MM.1S (cell line): ENCODE results near the gene ARID1A.

Experiments used
- DNase-seq: peaks from one replicate; pipeline ENCODE4 v3.0.0-alpha.2; 2015
- H2AFZ ChIP-seq: fragments of 300-600 bp; sonication (generic); 2 replicates; pipeline ENCODE4 v1.6.0; 2016; ENCODE audit warnings: antibody characterized with exemption, low read length
- H3F3A ChIP-seq: fragments of 300-600 bp; sonication (generic); 2 replicates; pipeline ENCODE4 v1.6.1; 2016; ENCODE audit warnings: mild to moderate bottlenecking, antibody characterized with exemption, low read length, moderate library complexity, mixed read lengths; ENCODE audit not compliant: insufficient read depth
- H3K27ac ChIP-seq: fragments of 300-600 bp; sonication (generic); 2 replicates; pipeline ENCODE4 v1.5.1; 2016; ENCODE audit warnings: mild to moderate bottlenecking, low read length
- H3K27me3 ChIP-seq: fragments of 300-600 bp; sonication (generic); replicated peaks from 2 replicates; pipeline ENCODE4 v1.6.0; 2016; ENCODE audit warnings: low read length; ENCODE audit not compliant: insufficient read depth
- H3K36me3 ChIP-seq: fragments of 300-600 bp; sonication (generic); replicated peaks from 2 replicates; pipeline ENCODE4 v1.6.1; 2016; ENCODE audit warnings: mild to moderate bottlenecking, low read length, mixed read lengths; ENCODE audit not compliant: insufficient read depth
- H3K4me1 ChIP-seq: fragments of 300-600 bp; sonication (generic); 2 replicates; pipeline ENCODE4 v1.6.1; 2016; ENCODE audit warnings: low read length, mixed read lengths
- H3K4me2 ChIP-seq: fragments of 300-600 bp; sonication (generic); 2 replicates; pipeline ENCODE4 v1.6.0; 2016; ENCODE audit warnings: low read depth, low read length
- H3K4me3 ChIP-seq: fragments of 300-600 bp; sonication (generic); 2 replicates; pipeline ENCODE4 v1.5.1; 2016; ENCODE audit warnings: low read length, mixed read lengths
- H3K79me2 ChIP-seq: fragments of 300-600 bp; sonication (generic); 2 replicates; pipeline ENCODE4 v1.6.1; 2016; ENCODE audit warnings: mixed run types, low read length, mixed read lengths
- H3K9ac ChIP-seq: fragments of 300-600 bp; sonication (generic); 2 replicates; pipeline ENCODE4 v1.6.1; 2016; ENCODE audit warnings: low read length, mixed read lengths
- H3K9me2 ChIP-seq: fragments of 300-600 bp; sonication (generic); replicated peaks from 2 replicates; pipeline ENCODE4 v1.6.1; 2016; ENCODE audit warnings: mild to moderate bottlenecking, low read length, mixed read lengths; ENCODE audit not compliant: insufficient read depth
- H3K9me3 ChIP-seq: fragments of 300-600 bp; sonication (generic); replicated peaks from 2 replicates; pipeline ENCODE4 v1.6.1; 2016; ENCODE audit warnings: mild to moderate bottlenecking, low read length, mixed read lengths; ENCODE audit not compliant: insufficient read depth
- H4K20me1 ChIP-seq: fragments of 300-600 bp; sonication (generic); 2 replicates; pipeline ENCODE4 v1.6.1; 2016; ENCODE audit warnings: mild to moderate bottlenecking, low read length, moderate library complexity, mixed read lengths; ENCODE audit not compliant: insufficient read depth
- EZH2 ChIP-seq: fragments of 300-600 bp; sonication (generic); optimal IDR thresholded peaks from 2 replicates; pipeline ENCODE3; 2017; ENCODE audit warnings: low read depth, mild to moderate bottlenecking, antibody characterized with exemption, low read length, mixed read lengths
- EZH2phosphoT487 ChIP-seq: fragments of 300-600 bp; sonication (generic); IDR thresholded peaks from 2 replicates; pipeline ENCODE4 v1.6.1; 2018; ENCODE audit warnings: antibody characterized with exemption, low read length
- TF ChIP-seq, protein P1 (sequence below): fragments of 300-600 bp; sonication (generic); IDR thresholded peaks from 2 replicates; pipeline ENCODE4 v1.5.1; 2016; ENCODE audit warnings: antibody characterized with exemption, low read length, mixed read lengths

ARID1A gene

DNA sequence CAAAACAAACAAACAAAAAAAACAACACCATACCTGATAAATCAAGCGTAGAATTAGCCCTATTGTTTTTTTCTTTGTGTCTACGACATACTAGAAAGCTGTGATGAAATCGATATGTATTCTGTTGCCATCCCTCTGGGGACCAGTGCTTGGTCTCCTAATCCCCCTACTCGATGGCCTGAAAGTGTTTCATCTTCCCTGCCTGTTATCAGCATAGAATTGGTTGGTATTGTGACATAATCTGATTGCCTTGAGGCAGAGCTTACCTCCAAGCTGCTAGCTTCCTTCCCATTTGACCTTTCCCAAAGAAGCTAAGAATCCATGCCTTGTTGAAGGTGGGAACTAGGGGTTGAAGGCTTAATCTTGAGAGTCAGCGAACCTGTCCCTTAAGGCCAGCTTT is 51.2 kb downstream of the ARID1A start:
- peaks cover 84% of the 10 kb centered on the region for H3K79me2 ChIP-seq
- peaks cover 8% of the 10 kb centered on the region for H3K36me3 ChIP-seq
- H3K4me1 ChIP-seq = peaks cover 43% of the 10 kb centered on the region

DNA sequence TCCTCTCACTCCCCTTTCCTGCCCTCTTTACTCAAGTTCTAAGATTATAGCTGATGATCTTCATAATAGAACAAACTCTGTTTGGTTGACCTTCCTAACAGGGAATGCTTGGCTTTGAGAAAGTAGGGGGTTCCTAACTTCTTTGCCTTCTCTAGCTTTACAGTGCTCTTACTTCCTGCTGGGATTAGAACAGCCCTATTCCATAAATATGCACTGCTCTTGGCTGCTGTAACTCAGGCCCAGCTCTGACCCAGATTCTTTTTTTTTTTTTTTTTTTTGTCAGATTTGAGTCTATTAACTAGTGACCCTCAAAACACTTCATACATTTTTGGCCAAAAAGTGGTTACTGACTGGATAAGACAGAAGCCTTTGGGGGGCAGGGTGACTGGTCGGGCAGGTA is 52.5 kb downstream of the ARID1A start:
- Histone ChIP-seq H3F3A (peaks cover 20% of the 10 kb centered on the region), H3K9me3 (no peaks in the 10 kb centered on the region), H3K4me2 (no peak overlapping the region), H4K20me1 (0 out of 2 replicates have a peak, but pooled peaks cover 3% of the 10 kb centered on the region), H3K27ac (no peak overlapping the region), H3K79me2 (peaks cover 86% of the 10 kb centered on the region), H3K36me3 (peaks cover 21% of the 10 kb centered on the region), H3K4me3 (no peak overlapping the region), H3K9me2 (no peaks in the 10 kb centered on the region), H3K27me3 (no peaks in the 10 kb centered on the region), H3K9ac (no peak overlapping the region), H2AFZ (no peak overlapping the region), H3K4me1 (peaks cover 30% of the 10 kb centered on the region)
- TF ChIP-seq EZH2phosphoT487 = no peak
- DNase-seq = no peak

More for the DNA sequence above, 51.2 kb downstream of the ARID1A start:
- Histone ChIP-seq H3K9me2 (no peaks in the 10 kb centered on the region), H4K20me1 (0 out of 2 replicates have a peak, but pooled peaks cover 3% of the 10 kb centered on the region), H2AFZ (no peak overlapping the region), H3K27me3 (no peaks in the 10 kb centered on the region), H3K9me3 (no peaks in the 10 kb centered on the region), H3K27ac (no peak overlapping the region), H3F3A (peaks cover 33% of the 10 kb centered on the region), H3K4me3 (no peak overlapping the region), H3K4me2 (no peak overlapping the region), H3K9ac (no peak overlapping the region)
- no peak for DNase-seq
- TF ChIP-seq, protein P1, sequence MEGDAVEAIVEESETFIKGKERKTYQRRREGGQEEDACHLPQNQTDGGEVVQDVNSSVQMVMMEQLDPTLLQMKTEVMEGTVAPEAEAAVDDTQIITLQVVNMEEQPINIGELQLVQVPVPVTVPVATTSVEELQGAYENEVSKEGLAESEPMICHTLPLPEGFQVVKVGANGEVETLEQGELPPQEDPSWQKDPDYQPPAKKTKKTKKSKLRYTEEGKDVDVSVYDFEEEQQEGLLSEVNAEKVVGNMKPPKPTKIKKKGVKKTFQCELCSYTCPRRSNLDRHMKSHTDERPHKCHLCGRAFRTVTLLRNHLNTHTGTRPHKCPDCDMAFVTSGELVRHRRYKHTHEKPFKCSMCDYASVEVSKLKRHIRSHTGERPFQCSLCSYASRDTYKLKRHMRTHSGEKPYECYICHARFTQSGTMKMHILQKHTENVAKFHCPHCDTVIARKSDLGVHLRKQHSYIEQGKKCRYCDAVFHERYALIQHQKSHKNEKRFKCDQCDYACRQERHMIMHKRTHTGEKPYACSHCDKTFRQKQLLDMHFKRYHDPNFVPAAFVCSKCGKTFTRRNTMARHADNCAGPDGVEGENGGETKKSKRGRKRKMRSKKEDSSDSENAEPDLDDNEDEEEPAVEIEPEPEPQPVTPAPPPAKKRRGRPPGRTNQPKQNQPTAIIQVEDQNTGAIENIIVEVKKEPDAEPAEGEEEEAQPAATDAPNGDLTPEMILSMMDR = no peak
- TF ChIP-seq EZH2phosphoT487 = no peak
- no peak for TF ChIP-seq EZH2

DNA sequence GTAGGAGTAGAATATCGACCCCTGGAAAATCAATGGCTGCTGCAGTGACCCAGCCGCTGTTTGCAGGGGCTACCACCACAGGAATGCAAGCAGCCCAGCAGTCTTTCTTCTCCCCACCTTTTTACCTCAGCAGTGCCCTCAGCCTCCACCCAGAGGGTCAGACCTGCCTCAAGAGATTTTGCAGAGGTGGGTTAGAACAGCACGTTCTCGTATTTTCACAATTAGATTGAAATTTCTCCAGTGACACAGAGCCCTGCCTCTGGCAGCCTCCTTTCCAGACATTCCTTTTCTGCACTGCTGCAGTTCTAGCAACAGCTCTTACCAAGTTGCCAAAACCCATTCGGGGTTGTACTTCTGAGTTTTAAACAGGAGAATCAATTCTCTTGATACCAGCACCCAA is 53.6 kb downstream of the ARID1A start:
- Histone ChIP-seq H3K9ac (no peak overlapping the region), H3K27me3 (no peaks in the 10 kb centered on the region), H3K4me3 (no peak overlapping the region), H4K20me1 (peaks cover 6% of the 10 kb centered on the region; the same call in 1 of the 2 replicates), H3K36me3 (peaks cover 21% of the 10 kb centered on the region), H3K27ac (no peak overlapping the region), H3K9me2 (no peaks in the 10 kb centered on the region), H3K4me2 (no peak overlapping the region), H2AFZ (no peak overlapping the region), H3F3A (peaks cover 10% of the 10 kb centered on the region), H3K9me3 (no peaks in the 10 kb centered on the region), H3K79me2 (peaks cover 97% of the 10 kb centered on the region), H3K4me1 (peaks cover 22% of the 10 kb centered on the region)
- DNase-seq = no peak
- TF ChIP-seq EZH2 (no peak), EZH2phosphoT487 (no peak)
- TF ChIP-seq, protein P1 = no peak

DNA sequence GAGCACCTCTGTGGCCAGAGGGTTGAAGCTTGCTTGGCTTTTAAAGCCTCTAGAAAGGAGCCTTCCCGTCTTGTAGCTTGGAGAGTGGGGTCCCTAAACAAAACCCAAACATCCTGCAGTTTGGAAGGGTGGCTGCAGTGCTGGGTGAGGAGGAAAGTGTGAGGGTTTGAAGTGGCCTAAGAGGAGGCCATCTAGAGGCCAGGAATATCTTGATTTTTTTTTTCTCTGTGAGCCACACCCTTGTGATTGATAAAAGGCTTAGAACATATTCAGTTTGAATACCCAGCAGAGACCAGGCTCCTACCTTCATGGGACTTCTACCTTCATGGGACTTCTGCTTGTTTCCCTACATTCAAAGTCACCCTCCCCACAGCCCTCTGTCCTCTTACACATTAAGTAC is 54.6 kb downstream of the ARID1A start:
- Histone ChIP-seq H3K9me2 (no peaks in the 10 kb centered on the region), H4K20me1 (peaks cover 6% of the 10 kb centered on the region; the same call in 1 of the 2 replicates), H3K27me3 (no peaks in the 10 kb centered on the region), H2AFZ (no peak overlapping the region), H3K4me3 (no peak overlapping the region), H3K4me2 (no peak overlapping the region), H3K79me2 (peaks cover 98% of the 10 kb centered on the region), H3K9ac (no peak overlapping the region), H3F3A (peaks cover under 1% of the 10 kb centered on the region; the same call in 1 of the 2 replicates), H3K36me3 (peaks cover 21% of the 10 kb centered on the region), H3K27ac (no peak overlapping the region), H3K4me1 (peaks cover 12% of the 10 kb centered on the region), H3K9me3 (no peaks in the 10 kb centered on the region)
- DNase-seq = no peak
- TF ChIP-seq, protein P1 = no peak
- TF ChIP-seq EZH2 (no peak), EZH2phosphoT487 (no peak)
